ENCODE results near the gene SPON1.

- TF ChIP-seq CTCF (IDR thresholded peaks at IDR 0.05) (no peak), EZH2 (IDR thresholded peaks at IDR 0.05; ENCODE audit: borderline replicate concordance, insufficient read depth, low read depth, low read length, poor library complexity, severe bottlenecking) (no peak)
Measured at GRCh38 chr11:14310679-14311078, 348.2 kb downstream of the SPON1 start.

Data from B cell (primary cell).